ENCODE data around the gene KYNU.
"Not testable (repeated sequence)": the region's sequence is repeated elsewhere in the genome, so short reads cannot be mapped to it uniquely, and the experiment has no call there.

Gene KYNU

GRCh38 chr2:142926445-142926844, 49.0 kb downstream of the KYNU start:
- no peak for DNase-seq

- DNase-seq = no peak
Measured at GRCh38 chr2:142930835-142931398, 53.5 kb downstream of the KYNU start.

GRCh38 chr2:142933916-142934315, 56.5 kb downstream of the KYNU start:
- no peak for DNase-seq

GRCh38 chr2:142935563-142936089, 58.2 kb downstream of the KYNU start:
- no peak for DNase-seq

GRCh38 chr2:142936629-142937028, 59.2 kb downstream of the KYNU start:
- DNase-seq = no peak

- no peak for DNase-seq
Measured at GRCh38 chr2:142937347-142937746, 59.9 kb downstream of the KYNU start.

- no peak for DNase-seq
Measured at GRCh38 chr2:142938240-142938639, 60.8 kb downstream of the KYNU start.

GRCh38 chr2:142940606-142941223, 63.3 kb downstream of the KYNU start:
- DNase-seq = no peak

GRCh38 chr2:142942690-142943089, 65.2 kb downstream of the KYNU start:
- no peak for DNase-seq

- no peak for DNase-seq
Measured at GRCh38 chr2:142944264-142944663, 66.8 kb downstream of the KYNU start.

- no peak for DNase-seq
Measured at GRCh38 chr2:142944721-142945120, 67.3 kb downstream of the KYNU start.

- no peak for DNase-seq
Measured at GRCh38 chr2:142946941-142947340, 69.5 kb downstream of the KYNU start.

GRCh38 chr2:142948723-142949122, 71.3 kb downstream of the KYNU start:
- DNase-seq = not testable (repeated sequence)

- not testable (repeated sequence) for DNase-seq
Measured at GRCh38 chr2:142950323-142950722, 72.9 kb downstream of the KYNU start.

GRCh38 chr2:142951190-142952007, 73.9 kb downstream of the KYNU start:
- DNase-seq = no peak

- no peak for DNase-seq
Measured at GRCh38 chr2:142952018-142952417, 74.6 kb downstream of the KYNU start.

GRCh38 chr2:142952793-142953494, 75.5 kb downstream of the KYNU start:
- DNase-seq = no peak

GRCh38 chr2:142954493-142954892, 77.0 kb downstream of the KYNU start:
- no peak for DNase-seq

- DNase-seq = no peak
Measured at GRCh38 chr2:142957144-142957543, 79.7 kb downstream of the KYNU start.

- no peak for DNase-seq
Measured at GRCh38 chr2:142961202-142961601, 83.7 kb downstream of the KYNU start.

- DNase-seq = no peak
Measured at GRCh38 chr2:142965443-142965842, 88.0 kb downstream of the KYNU start.

- no peak for DNase-seq
Measured at GRCh38 chr2:142966284-142966683, 88.8 kb downstream of the KYNU start.

- no peak for DNase-seq
Measured at GRCh38 chr2:142967060-142967459, 89.6 kb downstream of the KYNU start.
